ENCODE results near the gene ZNF423.

Gene ZNF423

DNA sequence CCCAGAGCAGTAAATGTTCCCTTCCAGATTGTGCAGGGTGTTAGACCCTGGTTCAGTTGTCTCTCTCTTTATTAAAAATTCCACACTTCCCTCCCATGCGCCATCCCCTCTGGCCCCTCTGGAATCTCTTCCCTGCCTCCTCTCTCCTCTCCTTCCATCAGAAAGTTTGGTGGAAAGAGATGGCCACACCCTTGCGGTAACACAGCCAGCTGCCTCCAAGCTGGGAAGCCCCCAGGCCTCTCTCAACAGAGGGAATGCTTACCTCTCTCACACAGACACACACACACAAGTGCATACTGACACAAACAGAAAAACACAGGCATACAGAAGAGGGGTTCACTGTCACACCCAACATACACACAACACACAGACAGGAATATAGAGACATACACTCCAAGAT, 261.8 kb downstream of the ZNF423 start:
- DNase-seq = no peak

DNA sequence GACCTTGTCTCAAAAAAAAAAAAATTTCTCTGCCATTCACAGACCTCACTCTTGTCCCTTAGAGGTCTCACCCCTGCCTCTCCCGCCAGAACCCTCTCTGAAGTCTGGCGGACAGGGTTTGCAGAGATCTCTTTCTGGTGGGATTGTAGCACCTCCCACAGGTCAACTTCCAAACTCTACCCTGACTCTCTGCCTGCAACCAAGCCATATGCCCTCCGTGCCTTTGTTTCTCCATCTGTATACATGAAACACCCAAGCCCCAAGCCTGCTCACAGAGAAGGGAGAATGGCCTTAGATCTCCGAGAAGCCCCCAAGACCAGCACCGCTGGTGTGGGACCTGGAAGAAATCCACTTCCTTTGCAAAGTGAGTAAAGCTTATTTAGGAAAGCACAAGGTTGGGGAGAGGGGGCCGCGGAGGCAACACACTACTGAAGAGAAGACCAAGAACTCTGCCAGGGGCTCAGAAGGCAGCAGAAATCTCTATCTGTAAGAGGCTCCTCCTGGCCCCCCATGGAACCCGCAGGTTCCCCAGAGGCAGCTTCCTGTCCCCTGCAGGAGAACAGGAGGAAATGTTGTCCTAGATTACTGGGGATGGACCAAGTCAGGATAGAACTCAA, 262.4 kb downstream of the ZNF423 start:
- peak; percentile 14 for DNase-seq

DNA sequence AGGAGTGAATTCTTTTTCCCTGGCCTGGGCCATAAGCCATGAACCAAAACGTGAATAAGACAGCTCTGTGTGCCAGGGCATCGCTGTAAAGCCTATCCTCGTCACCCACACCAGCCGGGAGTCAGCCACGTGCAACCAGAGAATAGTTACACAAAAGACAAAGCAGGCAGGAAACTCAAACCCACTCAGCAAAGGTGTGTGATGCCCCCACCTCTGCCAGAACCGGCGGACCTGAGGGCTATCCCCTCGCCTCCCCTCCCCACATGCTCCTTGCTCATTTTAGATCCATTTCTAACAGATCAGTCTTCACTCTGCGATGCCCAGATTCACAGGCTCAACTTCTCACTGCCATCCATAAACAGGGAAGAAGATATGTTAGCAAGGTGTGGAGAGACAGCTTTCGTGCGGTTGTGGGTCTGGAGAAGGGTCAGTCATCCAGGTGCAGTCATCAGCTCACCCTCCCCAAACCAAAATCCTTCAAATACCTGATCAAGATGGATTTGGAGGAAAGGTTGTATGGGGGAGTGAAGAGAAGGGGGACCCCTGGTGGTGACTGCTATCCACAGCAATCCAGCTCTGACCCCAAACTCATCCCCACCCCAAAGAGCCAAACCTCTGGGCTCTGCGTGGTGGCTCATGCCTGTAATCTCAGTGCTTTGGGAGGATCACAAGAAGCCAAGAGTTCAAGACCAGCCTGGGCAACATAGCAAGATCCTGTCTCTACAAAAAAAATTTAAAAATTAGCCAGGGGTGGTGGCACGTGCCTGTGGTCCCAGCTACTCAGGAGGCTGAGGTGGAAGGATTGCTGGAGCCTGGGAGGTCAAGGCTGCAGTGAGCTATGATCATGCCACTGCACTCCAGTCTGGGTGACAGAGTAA, 263.1 kb downstream of the ZNF423 start:
- peak; percentile 57 for DNase-seq

DNA sequence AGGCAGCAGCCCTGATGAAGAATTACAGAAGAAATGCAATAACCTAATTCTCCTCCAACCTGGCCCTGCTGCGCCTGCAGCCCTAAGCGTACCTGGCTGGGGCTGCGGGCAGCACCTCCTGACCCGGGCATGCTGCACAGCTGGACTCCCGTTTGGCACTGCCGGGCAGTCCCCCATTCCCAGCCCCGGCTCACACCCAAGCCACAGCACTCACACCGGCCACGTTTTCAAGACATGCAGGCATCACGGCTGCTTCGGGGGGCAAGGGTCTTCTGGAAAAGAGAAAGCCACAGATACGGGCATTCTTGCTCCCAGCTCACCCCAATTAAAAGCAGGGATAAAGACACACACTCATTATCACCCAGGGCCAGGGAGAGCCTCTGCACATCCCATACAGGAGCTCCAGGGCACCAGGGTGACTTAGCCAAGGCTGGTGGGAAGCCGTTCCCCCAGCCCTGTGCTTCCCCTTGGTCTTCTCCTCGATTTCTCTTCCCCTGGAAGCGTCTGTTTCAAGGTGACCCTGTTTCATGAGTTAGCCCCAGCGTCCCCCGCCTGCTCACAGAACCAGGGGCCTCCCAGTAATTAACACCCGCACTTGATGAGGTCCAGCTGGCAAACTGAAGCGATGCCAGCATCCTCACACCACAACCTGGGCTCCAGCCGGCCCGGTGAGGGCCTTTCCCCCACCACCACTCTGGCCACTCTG, 265.6 kb downstream of the ZNF423 start:
- no peak for DNase-seq

DNA sequence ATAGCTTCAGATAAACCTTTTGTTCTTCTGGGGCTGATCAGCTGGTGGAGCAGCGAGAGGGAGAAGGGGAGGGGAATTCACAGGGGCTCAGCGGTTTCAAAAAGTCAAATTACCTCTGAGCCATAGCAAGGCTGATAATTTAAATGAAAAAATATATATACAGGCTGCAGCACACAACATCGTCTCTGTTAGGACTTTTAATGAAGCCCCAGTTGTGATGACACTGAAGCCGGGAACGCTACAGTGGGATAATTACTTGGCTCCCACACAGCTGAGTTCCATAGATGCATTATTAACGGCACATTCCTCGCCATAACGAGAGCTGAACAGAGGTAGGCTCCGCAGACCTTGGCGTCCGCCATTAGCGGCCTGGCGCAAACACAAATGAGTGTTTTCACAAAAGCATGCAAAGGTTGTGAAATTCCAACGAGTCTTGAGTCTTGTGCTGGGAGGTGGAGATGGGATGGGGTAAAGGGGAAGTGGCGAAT, 266.3 kb downstream of the ZNF423 start:
- DNase-seq = no peak

DNA sequence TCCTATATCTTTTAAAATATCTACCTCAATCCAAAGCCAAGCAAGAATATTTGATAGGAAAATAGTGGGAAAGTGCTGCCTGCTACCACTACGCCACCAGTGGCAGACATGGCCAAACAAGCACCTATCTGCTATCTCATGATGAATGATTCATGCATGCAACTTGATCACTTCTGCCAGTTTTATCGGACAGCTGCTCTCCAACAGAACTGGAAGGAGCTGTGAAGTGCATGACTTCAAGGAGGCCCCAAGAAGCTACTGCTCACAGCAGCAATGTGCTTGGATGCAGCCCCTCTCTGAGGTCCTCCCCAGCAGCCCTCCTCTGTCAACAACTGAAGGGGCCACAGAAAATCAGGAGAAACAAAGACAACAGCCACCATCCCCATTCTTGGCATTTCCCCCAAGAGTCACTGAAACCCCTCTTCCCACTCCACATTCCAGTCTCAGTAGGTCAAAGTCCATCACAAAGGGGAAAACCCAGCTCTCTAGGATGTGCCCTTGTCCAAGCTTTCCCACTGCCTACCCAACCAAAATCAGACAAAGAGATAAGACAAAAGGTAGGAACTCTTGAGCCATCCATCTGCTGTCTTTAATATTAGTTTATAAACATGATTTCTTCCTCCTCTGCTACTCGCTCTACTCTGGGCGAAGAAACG, 267.1 kb downstream of the ZNF423 start:
- no peak for DNase-seq

DNA sequence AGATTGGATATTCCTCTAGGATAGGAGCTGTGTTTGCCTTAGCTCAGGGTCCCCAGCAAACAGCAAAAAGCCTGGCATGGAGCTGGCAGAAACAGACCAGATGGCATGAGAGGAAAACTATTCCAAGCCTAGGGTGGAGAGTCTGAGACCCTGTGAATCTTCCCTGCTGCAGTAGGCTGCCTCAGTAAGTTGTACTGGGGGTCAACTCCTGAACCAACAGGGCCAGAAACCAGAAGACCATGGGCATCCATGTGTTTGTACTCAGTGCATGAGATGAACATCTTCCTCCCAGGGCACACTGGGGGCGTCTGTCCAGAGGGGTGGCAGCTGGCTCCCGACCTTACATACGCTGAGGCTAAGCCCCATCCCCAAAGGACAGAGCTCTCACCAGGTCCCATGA, 267.9 kb downstream of the ZNF423 start:
- no peak for DNase-seq

DNA sequence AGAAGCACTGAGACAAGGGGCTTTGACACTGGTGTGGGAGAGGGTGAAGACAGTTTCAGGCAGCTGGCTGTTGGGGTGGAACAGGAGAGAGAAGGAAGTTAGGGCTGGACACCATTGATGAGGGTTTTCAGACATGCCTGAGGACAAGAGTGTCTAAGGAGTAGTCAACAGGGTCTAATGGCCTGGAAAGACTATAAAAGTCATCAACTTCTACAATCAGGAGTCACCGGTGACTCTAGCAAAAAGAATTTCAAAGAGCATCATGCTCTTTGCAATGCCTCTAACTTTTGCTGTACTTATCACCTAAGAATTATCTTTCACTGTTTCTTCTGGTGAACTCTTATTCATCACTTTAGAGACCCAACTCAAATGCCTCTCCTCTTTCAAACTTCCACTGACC, 268.4 kb downstream of the ZNF423 start:
- DNase-seq = no peak

DNA sequence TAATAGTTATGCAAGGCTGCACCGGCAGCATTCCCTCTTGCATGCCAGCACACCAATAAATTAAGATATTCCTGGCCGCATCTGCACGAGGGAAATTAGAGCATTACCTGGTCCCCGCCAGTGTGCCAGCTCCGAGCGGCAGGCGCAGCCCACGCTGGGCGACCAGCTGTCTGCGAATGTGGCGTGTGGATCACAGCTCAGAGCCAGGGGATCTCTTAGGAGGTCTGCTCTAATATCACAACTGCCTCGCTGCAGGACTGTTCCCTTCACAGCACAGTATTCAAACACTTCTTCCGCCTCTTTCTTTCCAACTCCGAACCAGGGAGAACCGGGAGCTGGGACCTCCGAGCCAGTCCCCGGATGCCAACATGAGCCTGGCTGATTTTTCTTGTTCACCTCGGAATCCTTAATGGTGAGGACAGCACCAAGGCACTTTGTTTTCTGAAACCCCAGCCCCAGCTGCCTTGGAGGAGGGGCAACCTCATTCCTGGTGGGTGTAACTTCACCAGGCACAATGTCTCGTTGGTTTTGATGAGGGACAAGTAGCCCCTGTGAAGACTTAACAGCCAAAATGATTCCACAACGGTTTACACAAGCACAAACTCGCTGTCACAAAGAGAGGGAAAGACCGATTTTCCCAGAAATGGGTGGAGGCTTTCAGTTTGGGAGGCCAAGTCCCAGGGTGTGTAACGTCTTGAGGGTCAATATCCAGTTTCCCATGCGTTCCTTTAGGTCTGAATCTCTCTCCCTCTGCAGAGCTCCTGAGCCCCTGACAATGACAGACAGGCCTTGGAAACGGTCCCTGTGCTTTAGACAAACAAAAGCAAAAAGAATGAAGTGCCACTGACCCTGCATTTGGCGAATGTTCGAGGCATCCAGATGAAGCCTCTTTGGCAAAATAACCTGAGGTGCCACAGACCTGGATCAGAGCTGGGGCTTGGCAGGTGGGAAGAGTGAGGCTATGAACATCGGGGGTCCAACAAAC, 269.2 kb downstream of the ZNF423 start:
- no peak for DNase-seq

DNA sequence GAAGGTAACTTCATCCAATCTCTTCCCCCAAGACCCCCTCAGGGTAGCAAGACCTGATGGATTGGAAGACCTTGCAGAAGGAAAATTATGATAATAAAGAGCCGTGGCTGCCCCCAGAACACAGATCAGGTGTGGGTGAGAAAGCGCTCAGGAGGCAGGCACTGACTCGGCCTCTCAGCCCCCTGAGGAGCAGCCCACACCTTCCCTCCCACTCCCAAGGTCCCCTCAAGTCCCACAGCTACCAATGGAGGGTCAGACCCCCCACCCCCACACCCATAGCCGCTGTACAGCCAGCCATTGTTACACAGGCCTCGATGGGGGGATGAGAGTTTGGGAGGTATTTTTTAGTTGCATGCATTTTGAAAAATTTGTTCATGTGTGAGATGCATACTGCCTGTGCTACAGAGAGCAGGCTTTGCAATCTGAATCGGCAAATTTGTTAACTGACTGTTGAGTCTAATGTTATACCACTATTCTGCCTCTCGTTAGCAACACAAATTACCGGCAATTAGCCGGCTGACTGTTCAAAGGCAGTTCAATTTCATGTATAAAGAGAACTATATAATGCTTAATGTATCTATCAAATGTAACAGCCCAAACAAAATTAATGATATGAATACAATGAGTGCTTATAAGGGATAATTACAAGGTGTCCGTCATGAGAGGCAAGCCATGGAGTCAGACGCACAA, 270.6 kb downstream of the ZNF423 start:
- no peak for DNase-seq

DNA sequence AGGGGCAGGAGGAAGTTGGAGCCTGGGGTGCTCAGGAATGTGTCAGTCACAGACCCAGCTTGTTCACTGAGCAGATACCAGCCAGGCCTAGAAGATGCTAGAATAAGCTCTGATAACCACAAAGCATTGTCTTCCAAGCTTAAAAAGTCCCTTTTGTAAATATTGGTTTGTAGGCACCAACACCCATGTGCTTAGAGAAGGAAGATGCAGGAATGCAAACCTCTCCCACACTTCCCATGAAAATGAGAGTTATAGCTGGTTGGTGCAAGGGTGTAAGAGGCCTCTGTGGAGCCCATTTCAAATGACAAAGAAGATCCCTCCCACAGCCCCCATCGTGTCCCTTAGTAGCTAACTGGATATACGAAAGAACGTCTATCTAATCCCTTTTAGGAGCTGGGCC, 272.0 kb downstream of the ZNF423 start:
- no peak for DNase-seq

DNA sequence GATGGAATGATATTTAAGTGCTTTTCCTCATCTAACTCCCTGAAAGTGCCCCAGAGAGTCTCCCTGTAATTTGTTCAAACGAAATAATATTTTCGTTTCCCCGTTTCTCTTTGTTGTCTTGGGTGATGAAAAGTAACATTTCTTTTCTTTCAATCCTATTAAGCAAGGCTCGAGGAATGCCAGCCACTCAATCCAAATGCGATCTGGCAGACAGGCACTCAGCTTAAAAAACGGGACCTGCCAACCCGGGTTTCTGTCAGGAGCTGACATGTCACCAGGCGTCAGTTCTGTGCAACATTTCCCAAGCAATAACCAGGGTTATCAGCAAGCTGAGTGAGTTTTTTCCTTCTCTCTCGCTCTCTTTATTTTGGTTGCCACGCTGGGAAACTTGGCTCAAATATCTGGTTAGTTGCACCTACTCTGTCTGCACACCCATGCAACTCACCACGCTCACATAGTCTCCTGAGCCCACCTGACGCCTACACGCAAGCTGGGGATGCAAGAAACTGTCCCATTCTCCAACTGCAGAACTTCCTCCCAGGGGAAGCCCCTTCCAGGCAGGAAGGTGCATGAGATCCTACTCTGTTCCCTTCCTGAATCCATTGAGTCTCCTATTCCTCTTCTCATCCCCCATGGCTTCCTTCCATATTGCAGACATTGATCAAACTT, 274.1 kb downstream of the ZNF423 start:
- DNase-seq = no peak

DNA sequence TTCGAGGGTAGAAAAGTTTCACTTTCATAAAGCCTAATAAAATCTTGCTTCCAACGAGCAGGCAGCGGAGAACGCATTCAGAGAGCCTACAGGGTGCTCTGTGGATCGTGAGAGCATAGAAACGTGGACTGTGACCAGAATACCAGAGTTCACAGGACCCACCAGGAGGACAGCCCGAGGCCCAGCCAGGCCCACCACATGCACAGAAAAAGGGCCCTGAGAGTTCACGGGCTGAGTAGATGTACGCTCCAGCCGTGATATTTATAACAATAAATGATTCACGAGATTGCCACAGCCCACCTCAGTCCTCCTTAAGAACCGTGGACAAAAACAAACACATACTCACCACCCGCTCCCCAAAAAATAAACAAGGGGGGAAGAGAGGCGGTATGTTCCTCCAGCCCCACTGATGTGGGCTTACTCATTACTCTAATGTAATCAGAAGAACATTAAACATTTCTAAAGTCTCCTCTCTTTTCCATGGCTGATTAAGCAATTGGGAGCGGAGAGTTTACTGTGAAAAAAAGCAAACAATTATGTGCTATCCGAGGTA, 275.1 kb downstream of the ZNF423 start:
- DNase-seq = no peak

DNA sequence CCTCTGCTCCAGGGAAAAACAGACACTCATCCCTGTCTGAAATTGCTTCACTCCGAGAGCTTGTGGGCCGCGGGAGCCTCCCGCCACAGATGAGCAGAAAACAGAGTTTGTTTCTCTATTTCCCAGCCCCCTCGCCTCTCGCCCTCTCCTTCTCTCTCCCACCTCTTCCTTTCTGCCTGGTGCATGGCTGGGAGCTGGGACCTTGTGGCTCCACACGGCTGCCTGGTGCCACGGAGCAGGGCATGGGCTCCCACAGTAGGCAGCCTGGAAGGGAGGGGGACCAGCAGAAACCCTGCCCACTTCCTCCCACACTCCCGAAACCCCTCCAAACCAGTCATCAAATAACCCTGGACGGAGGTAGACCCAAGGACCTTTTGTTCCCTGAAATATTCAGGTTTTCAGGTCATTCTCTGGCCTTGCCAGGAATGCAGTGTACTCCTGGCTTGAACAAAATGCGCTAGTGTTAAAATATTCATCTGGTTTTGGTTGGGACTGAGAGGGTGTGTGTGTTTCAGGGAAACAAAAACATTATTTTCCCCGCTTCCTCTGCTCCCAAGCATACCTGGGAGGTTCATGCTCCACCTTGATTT, 277.4 kb downstream of the ZNF423 start:
- no peak for DNase-seq

DNA sequence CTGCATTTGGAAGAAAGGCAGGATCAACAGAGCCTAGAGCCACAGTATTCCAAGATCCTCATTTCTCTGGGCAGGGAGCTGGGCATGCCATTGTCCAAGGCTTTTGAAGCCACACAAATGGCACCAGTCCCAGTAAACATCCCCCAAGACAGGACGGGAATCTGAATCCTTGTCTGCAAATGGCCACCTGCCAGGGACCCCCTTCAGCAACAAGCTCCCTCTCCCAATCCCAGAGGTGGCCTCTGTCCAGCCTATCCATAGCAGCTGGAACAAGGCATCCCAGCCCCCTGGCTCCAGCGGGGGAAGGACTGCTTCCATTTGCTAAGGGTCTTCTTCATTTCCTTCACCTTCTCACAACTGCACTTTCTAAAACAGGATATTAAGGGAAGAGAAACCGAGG, 277.9 kb downstream of the ZNF423 start:
- no peak for DNase-seq

DNA sequence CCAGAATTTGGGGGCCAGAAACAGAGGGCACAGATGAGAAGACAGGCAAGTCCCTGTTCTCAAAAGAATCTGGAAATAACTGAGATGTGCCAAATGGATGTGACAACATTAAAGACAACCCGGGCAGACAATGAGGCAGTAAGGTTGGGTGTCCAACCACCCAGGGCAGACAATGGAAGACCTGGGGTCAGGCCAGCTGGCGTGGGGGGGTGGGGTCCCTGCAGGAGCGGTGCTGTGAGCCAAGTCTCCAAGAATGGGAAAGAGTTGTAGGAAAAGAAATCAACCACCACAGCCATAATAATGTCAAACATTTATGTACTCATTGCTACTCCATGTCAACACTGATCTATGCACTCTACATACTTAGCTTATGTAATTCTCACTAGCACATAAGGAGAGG, 279.0 kb downstream of the ZNF423 start:
- no peak for DNase-seq

DNA sequence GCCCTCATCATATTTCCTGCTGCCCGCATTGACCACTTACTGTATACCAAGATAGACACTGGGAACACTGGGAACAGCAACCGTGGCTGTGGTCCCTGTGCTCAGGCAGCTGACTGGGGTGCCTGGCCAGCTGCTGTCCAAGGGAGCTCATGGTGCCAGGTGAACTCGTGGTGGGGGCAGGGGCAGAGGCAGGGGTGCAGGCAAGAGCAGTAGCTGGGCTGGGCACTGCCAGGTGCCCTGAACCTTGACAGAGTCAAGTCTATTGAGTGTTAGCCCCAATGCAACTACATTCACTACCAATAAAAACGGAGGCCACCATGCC, 279.8 kb downstream of the ZNF423 start:
- no peak for DNase-seq

DNA sequence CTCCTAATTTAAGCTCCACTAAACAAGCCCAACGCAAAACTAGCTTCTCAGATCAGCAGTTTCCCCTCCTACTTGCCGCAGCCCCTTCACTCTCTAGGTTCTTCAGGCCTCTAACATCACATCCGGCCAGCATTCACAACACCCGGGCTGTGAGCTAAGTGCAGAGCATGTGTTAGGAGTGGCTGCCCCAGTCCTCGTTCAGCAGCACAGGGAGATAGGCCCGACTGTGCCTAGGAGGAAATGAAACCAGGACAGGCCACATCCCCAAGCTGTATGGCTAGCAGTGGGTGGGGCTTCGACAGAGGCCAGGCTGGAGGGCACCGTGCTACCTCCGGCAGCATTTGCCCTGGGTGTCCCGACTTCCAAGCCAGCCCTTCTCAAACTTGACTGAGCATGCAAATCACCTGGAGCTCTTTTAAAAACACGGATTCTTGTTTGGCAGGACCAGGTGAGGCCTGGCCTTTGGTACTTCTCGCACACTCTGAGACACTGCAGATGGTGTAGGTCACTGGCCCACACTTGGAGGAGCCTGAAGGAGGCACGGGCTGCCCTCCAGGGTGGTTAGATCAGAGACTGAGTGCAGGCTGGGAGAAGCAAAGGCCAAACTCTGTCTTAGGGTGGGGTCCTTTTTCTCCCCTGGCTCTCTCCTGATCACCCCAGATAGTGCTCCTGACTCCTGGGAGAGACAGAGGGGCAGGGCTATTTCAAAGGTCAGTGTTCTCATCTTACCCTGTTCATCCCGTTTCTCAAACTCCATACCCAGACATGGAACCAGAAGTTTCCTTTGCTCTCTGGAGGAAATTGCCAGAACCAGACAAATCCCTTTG, 280.4 kb downstream of the ZNF423 start:
- DNase-seq = peak; percentile 96

DNA sequence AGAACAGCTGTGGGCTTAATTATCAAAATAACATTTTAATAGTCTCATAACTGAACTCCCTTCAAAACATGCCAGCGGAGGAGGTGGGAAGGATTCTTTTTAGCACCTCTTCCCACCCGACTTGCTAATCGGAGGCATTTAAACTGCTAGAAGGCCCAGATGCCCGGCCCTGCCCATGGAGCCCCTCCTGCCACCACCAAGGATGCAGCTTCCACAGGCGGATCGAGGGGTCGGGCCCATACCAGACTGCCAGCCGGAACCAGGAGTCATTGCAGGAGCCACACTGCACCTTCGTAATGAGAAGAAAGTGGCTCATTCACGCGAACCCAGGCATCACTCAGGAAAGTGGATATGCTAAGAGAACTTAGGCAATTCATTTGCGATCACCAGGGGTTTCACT, 281.1 kb downstream of the ZNF423 start:
- DNase-seq = no peak
